Measurements from ENCODE around the gene FAM20A. TPM values are rescaled to one million over a fixed set of nuclear protein-coding genes. Genes with fewer than 3 reads are reported as not detected.
A peak's percentile ranks its signal among the peaks of the same experiment; 100 is the strongest.

FAM20A gene
- total RNA-seq, 1 donor from 2014 or later = 11.5 TPM

GRCh38 chr17:68516732-68517131, 84.4 kb downstream of the FAM20A start:
- peaks cover 25% of the 10 kb centered on the region for H3K4me1 Mint-ChIP-seq (ENCODE audit: unreplicated experiment)
- TF ChIP-seq CTCF (conservative IDR thresholded peaks at IDR 0.05) = no peak
- H3K9me3 Mint-ChIP-seq = no peaks in the 10 kb centered on the region
- H3K27ac Mint-ChIP-seq = peak overlapping the region; percentile 18
- no peak overlapping the region for H3K4me3 Mint-ChIP-seq
- H3K27me3 Mint-ChIP-seq = no peaks in the 10 kb centered on the region
- H3K36me3 Mint-ChIP-seq = peaks cover 44% of the 10 kb centered on the region
- DNase-seq (ENCODE audit: extremely low spot score, unreplicated experiment) = no peak

GRCh38 chr17:68514831-68515635, 86.1 kb downstream of the FAM20A start:
- Mint-ChIP-seq H3K9me3 (no peaks in the 10 kb centered on the region), H3K4me3 (peak overlapping the region; percentile 100), H3K36me3 (peaks cover 40% of the 10 kb centered on the region), H3K27me3 (no peaks in the 10 kb centered on the region), H3K4me1 (ENCODE audit: unreplicated experiment) (peaks cover 40% of the 10 kb centered on the region), H3K27ac (peak overlapping the region; percentile 99)
- DNase-seq (ENCODE audit: extremely low spot score, unreplicated experiment) = no peak
- TF ChIP-seq CTCF (conservative IDR thresholded peaks at IDR 0.05) = no peak

- no peak for TF ChIP-seq CTCF (conservative IDR thresholded peaks at IDR 0.05)
Observed at GRCh38 chr17:68513932-68514331, 87.2 kb downstream of the FAM20A start.

GRCh38 chr17:68512960-68513474, 88.2 kb downstream of the FAM20A start:
- Mint-ChIP-seq H3K9me3 (no peaks in the 10 kb centered on the region), H3K4me3 (peak overlapping the region; percentile 100), H3K27ac (peak overlapping the region; percentile 99), H3K4me1 (ENCODE audit: unreplicated experiment) (peaks cover 44% of the 10 kb centered on the region), H3K27me3 (no peaks in the 10 kb centered on the region), H3K36me3 (peaks cover 26% of the 10 kb centered on the region)
- TF ChIP-seq CTCF (conservative IDR thresholded peaks at IDR 0.05) = no peak
- DNase-seq (ENCODE audit: extremely low spot score, unreplicated experiment) = no peak

More at GRCh38 chr17:68513932-68514331, 87.2 kb downstream of the FAM20A start:
- H3K9me3 Mint-ChIP-seq = no peaks in the 10 kb centered on the region
- H3K4me1 Mint-ChIP-seq (ENCODE audit: unreplicated experiment) = peaks cover 44% of the 10 kb centered on the region
- no peaks in the 10 kb centered on the region for H3K27me3 Mint-ChIP-seq
- H3K27ac Mint-ChIP-seq = peak overlapping the region; percentile 99
- H3K36me3 Mint-ChIP-seq = peaks cover 30% of the 10 kb centered on the region
- DNase-seq (ENCODE audit: extremely low spot score, unreplicated experiment) = no peak
- H3K4me3 Mint-ChIP-seq = peak overlapping the region; percentile 100

- peak; percentile 94 for DNase-seq (ENCODE audit: extremely low spot score, unreplicated experiment)
- H3K4me1 Mint-ChIP-seq (ENCODE audit: unreplicated experiment) = peaks cover 44% of the 10 kb centered on the region
- no peaks in the 10 kb centered on the region for H3K27me3 Mint-ChIP-seq
- no peaks in the 10 kb centered on the region for H3K9me3 Mint-ChIP-seq
- peak within 1 kb of the TSS; percentile 100 for H3K4me3 Mint-ChIP-seq
- TF ChIP-seq CTCF (conservative IDR thresholded peaks at IDR 0.05) = peak; percentile 27
- peaks cover 21% of the 10 kb centered on the region for H3K36me3 Mint-ChIP-seq
- H3K27ac Mint-ChIP-seq = peak within 1 kb of the TSS; percentile 100
Observed at GRCh38 chr17:68512247-68512959, 88.8 kb downstream of the FAM20A start, which contains the start of gene PRKAR1A. PRKAR1A (plus strand) TSS chr17:68512430; CDS start chr17:68515400, 2,970 bp downstream.
